ENCODE results near the gene NTM.

DNA sequence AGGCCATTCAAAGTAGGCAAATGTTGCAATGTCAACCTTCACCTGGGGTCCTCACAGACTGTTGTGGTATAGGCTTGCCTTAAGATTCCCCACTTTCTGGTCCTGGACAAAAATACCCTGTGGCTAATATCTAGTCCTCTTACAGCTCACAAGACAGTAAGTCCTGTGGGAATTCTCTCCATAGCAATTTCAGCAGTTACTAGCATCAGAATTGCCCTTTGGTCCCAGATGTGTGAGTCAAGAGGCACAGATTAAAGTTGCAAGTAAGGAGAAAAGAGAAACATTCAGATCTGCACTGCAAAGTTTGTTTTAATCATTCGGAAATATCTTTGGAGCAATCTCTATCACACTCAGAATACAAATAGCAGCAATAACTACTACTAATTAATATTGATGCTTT is 420.2 kb downstream of the NTM start:
- TF ChIP-seq CTCF (IDR thresholded peaks at IDR 0.05) (no peak), POLR2A (IDR thresholded peaks at IDR 0.05) (no peak)

Measured in uterus (tissue), 2 donors.